OCI-LY7 (cell line): Measurements from ENCODE around the gene DBI.

ENCODE experiments used
- EZH2phosphoT487 ChIP-seq: fragments of 200-600 bp; sonication (generic); IDR thresholded peaks from 2 replicates; pipeline ENCODE4 v1.6.1; 2018; ENCODE audit warnings: low read depth, borderline replicate concordance, mild to moderate bottlenecking, mixed run types, antibody characterized with exemption, low read length, moderate library complexity, mixed read lengths
- TF ChIP-seq, protein P1 (sequence below): fragments of 200-600 bp; sonication (generic); conservative IDR thresholded peaks from 2 replicates; pipeline ENCODE4 v1.5.1; 2014; ENCODE audit warnings: mild to moderate bottlenecking, antibody characterized with exemption, low read length, moderate library complexity, mixed read lengths

DNA sequence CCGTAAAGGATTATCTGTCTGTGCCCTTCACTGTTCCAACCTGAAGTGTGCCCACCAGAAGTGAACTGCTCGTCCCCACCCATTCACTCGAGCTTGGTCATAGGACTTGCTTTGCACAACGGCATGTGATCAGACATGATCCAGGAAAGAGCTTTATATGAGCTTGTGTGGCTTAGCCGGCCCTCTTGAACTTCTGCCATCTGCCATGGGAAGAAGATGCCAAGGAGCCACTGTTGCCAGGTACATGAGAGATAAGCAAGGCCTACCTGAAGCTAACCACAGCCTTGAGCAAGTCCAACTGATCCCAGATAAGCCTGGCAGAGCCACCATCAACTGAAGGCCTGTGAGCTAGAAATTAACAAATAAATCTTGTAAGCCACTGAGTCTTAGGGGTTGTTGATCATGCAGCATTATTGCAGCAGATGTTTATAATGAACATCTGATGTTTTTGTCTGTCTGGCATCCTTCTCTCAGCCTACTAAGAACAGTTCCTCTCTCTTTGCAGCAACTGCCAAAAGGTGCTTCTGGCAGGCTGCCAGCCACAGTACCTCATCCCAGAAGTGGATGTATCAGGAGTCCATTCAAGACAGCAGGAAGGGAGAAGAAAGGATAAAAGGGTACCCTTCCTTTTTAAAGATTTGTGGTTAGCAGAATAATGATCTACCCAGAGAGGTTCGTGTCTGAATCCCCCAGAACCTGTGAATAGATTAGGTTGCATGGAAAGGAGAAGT lies 16.8 kb downstream of the DBI start:
- TF ChIP-seq, protein P1, sequence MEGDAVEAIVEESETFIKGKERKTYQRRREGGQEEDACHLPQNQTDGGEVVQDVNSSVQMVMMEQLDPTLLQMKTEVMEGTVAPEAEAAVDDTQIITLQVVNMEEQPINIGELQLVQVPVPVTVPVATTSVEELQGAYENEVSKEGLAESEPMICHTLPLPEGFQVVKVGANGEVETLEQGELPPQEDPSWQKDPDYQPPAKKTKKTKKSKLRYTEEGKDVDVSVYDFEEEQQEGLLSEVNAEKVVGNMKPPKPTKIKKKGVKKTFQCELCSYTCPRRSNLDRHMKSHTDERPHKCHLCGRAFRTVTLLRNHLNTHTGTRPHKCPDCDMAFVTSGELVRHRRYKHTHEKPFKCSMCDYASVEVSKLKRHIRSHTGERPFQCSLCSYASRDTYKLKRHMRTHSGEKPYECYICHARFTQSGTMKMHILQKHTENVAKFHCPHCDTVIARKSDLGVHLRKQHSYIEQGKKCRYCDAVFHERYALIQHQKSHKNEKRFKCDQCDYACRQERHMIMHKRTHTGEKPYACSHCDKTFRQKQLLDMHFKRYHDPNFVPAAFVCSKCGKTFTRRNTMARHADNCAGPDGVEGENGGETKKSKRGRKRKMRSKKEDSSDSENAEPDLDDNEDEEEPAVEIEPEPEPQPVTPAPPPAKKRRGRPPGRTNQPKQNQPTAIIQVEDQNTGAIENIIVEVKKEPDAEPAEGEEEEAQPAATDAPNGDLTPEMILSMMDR, result no peak
- no peak for TF ChIP-seq EZH2phosphoT487
